CD14-positive monocyte (primary cell): ENCODE data around the gene RAB6A. TPM values are rescaled to one million over a fixed set of nuclear protein-coding genes. Genes with fewer than 3 reads are reported as not detected.

Experiments used
- DNase-seq, 3 donors: peaks; one replicate each; pipeline ENCODE4 v3.0.0-alpha.2; 2011 to 2022
- H2AFZ ChIP-seq: 2 replicates; pipeline ENCODE4 v1.6.0; 2012; ENCODE audit warnings: mild to moderate bottlenecking, low read depth, low read length, inconsistent platforms; ENCODE audit not compliant: insufficient read depth, poor library complexity, severe bottlenecking
- H3K27ac ChIP-seq, 2 donors: 1 replicate in 1 of 2; 2 replicates in 1 of 2; pipeline ENCODE4 v1.5.1; 2012 to 2013; ENCODE audit warnings: low read length in 2 of 2, control low read depth in 1 of 2, inconsistent platforms in 1 of 2, low read depth in 1 of 2, mild to moderate bottlenecking in 1 of 2
- H3K27me3 ChIP-seq, 2 donors: one replicate each; pipeline versions ENCODE4 v1.6.0 to v1.6.1; 2011 to 2013; ENCODE audit warnings: low read length in 2 of 2; ENCODE audit not compliant: control insufficient read depth in 2 of 2, insufficient read depth in 2 of 2
- H3K36me3 ChIP-seq, 2 donors: replicated peaks in 1 of 2; 1 replicate in 1 of 2; 2 replicates in 1 of 2; pipeline versions ENCODE4 v1.5.1 to v1.6.1; 2012 to 2013; ENCODE audit warnings: low read length in 2 of 2, control low read depth in 1 of 2, inconsistent platforms in 1 of 2, mild to moderate bottlenecking in 1 of 2; ENCODE audit not compliant: insufficient read depth in 2 of 2, control insufficient read depth in 1 of 2
- H3K4me1 ChIP-seq, 2 donors: 1 replicate in 1 of 2; 2 replicates in 1 of 2; pipeline versions ENCODE4 v1.5.1 to v1.6.1; 2012 to 2013; ENCODE audit warnings: low read length in 2 of 2, control low read depth in 1 of 2, inconsistent platforms in 1 of 2, mild to moderate bottlenecking in 1 of 2, moderate library complexity in 1 of 2; ENCODE audit not compliant: insufficient read depth in 2 of 2, control insufficient read depth in 1 of 2
- H3K4me2 ChIP-seq: replicated peaks from 2 replicates; pipeline ENCODE3; 2012; ENCODE audit warnings: low read length, moderate library complexity, mild to moderate bottlenecking; ENCODE audit not compliant: poor library complexity, severe bottlenecking; ENCODE audit errors: extremely low read depth
- H3K4me3 ChIP-seq, 3 experiments: fragments of 200-600 bp in 1 of 3; sonication (generic) in 1 of 3; replicated peaks in 1 of 3; 1 replicate in 2 of 3; 2 replicates in 1 of 3; pipeline ENCODE4 v1.5.1; 2011 to 2013; ENCODE audit warnings: low read length in 3 of 3, mild to moderate bottlenecking in 3 of 3, control low read depth in 2 of 3, low read depth in 2 of 3, inconsistent platforms in 1 of 3, moderate library complexity in 1 of 3
- H3K79me2 ChIP-seq: 2 replicates; pipeline ENCODE4 v1.6.0; 2012; ENCODE audit warnings: mild to moderate bottlenecking, control low read depth, inconsistent platforms, low read length, moderate library complexity; ENCODE audit not compliant: insufficient read depth
- H3K9ac ChIP-seq: 2 replicates; pipeline ENCODE4 v1.6.0; 2017; ENCODE audit warnings: low read length, mild to moderate bottlenecking; ENCODE audit not compliant: insufficient read depth, poor library complexity, severe bottlenecking
- H3K9me3 ChIP-seq, 2 donors: replicated peaks in 1 of 2; 1 replicate in 1 of 2; 2 replicates in 1 of 2; pipeline versions ENCODE4 v1.5.1 to v1.6.1; 2012 to 2013; ENCODE audit warnings: low read length in 2 of 2, control low read depth in 1 of 2; ENCODE audit not compliant: control insufficient read depth in 1 of 2, insufficient read depth in 1 of 2
- H4K20me1 ChIP-seq: 2 replicates; pipeline ENCODE4 v1.6.0; 2012; ENCODE audit warnings: mild to moderate bottlenecking, low read length, control low read depth, moderate library complexity; ENCODE audit not compliant: insufficient read depth
- H3K27ac Mint-ChIP-seq, 7 donors: one replicate each; pipeline ENCODE4 v1.8.0; 2020; ENCODE audit warnings: mild to moderate bottlenecking in 7 of 7, mixed read lengths in 7 of 7, moderate library complexity in 6 of 7, inconsistent platforms in 2 of 7
- H3K27me3 Mint-ChIP-seq, 3 donors: one replicate each; pipeline ENCODE4 v1.8.0; 2021 to 2022; ENCODE audit warnings: low read depth in 3 of 3, mild to moderate bottlenecking in 3 of 3, mixed read lengths in 3 of 3, moderate library complexity in 3 of 3, inconsistent platforms in 1 of 3
- H3K36me3 Mint-ChIP-seq, 2 donors: one replicate each; pipeline ENCODE4 v1.8.0; 2020; ENCODE audit warnings: mixed read lengths in 2 of 2, inconsistent platforms in 1 of 2, mild to moderate bottlenecking in 1 of 2
- H3K4me1 Mint-ChIP-seq: one replicate; pipeline ENCODE4 v1.8.0; 2020; ENCODE audit warnings: mild to moderate bottlenecking, mixed read lengths
- H3K4me3 Mint-ChIP-seq, 2 donors: one replicate each; pipeline ENCODE4 v1.8.0; 2020; ENCODE audit warnings: mild to moderate bottlenecking in 2 of 2, mixed read lengths in 2 of 2, moderate library complexity in 1 of 2
- H3K9me3 Mint-ChIP-seq, 7 donors: one replicate each; pipeline ENCODE4 v1.8.0; 2020 to 2022; ENCODE audit warnings: mixed read lengths in 7 of 7, mild to moderate bottlenecking in 6 of 7, moderate library complexity in 6 of 7, inconsistent platforms in 2 of 7
- WGBS: methylation state at CpG from one replicate; pipeline ENCODE4 v1.1.5; 2013; ENCODE audit warnings: missing lambda C conversion rate; ENCODE audit not compliant: insufficient coverage; 5-methylcytosine and 5-hydroxymethylcytosine counted together
- intact Hi-C, 2 donors: fragments of 100-400 bp; cut with micrococcal nuclease; formaldehyde crosslinking; loops; one replicate each; pipeline versions ENCODE4 v1.15.0 to v1.15.1; 2023
- polyA plus RNA-seq, 3 donors: library from polyadenylated mRNA; depleted of rRNA in 1 of 3; unstranded in 2 of 3; stranded (reverse) in 1 of 3; fragments of 300-500 nt in 2 of 3; fragments of >200 nt in 1 of 3; fragmentation: Illumina TruSeq in 2 of 3; gene quantifications; 1 replicate in 2 of 3; 2 replicates in 1 of 3; pipeline ENCODE4 v1.2.3, GENCODE V29; 2012 to 2021
- TF ChIP-seq, protein P1 (sequence below): fragments of 200-600 bp; IDR thresholded peaks from one replicate; pipeline ENCODE4 v1.8.0; 2022; ENCODE audit warnings: antibody characterized with exemption, mild to moderate bottlenecking

Gene RAB6A
- polyA plus RNA-seq, 3 donors: 38.3 to 91.3 (median 78.6) TPM

DNA sequence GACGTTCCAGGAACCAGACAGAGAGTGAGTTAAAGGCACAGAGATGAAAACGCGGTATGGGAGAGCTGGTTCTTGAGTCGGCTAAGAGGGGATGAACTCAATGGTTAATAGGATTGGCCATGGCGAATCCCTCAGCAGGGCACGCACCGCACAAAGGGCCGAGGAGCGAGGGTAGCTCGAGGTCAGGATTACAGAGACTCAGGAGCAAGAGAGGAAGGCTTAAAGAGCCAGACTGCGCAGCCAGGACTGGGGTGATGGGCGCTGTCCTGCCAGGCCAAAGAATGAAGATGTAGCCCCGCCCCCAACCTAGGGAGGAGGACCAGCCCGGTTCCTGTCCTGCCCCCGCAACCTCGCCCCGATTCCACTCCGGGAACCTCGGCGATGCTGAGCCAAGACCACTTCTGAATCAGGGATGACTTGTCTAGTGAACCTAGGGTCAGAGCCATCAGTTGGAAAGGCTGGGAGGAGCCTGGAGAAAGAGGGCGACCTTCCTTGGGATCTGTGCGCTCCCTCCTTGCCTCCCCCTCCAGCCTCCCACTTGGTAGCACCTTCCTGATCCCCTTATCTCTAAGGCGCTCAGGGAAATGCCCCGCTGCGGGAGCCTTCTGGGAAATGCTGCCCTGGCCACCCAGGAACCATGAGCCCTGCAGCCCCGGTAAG, 114.8 kb downstream of the RAB6A start, which contains the start of gene PLEKHB1:
PLEKHB1 (plus strand) TSS at position 610 of the 660 bp plus-strand sequence; CDS start at position 638, 28 bp downstream.
- Mint-ChIP-seq H3K27me3 (peaks cover 5 to 17% (median 8%) of the 10 kb centered on the region in 3 donors), H3K36me3 (no peaks in the 10 kb centered on the region), H3K4me3 (peak within 1 kb of the TSS; percentile 64 to 73), H3K27ac (peak within 1 kb of the TSS in 2 of 7 donors; percentile 18 to 79), H3K4me1 (peaks cover 23% of the 10 kb centered on the region), H3K9me3 (peaks cover 0 to 2% (median 0%) of the 10 kb centered on the region in 7 donors)
- Histone ChIP-seq H3K4me3 (peak within 1 kb of the TSS in 1 of 3 experiments; percentile 56), H3K27me3 (peaks cover 0 to 7% of the 10 kb centered on the region in 2 donors), H3K4me2 (peak within 1 kb of the TSS; percentile 62), H2AFZ (peak within 1 kb of the TSS; percentile 52), H3K36me3 (no peaks in the 10 kb centered on the region), H4K20me1 (no peaks in the 10 kb centered on the region), H3K9me3 (no peaks in the 10 kb centered on the region), H3K9ac (no peak within 1 kb of the TSS), H3K4me1 (peaks cover 18 to 21% of the 10 kb centered on the region in 2 donors), H3K27ac (no peak within 1 kb of the TSS), H3K79me2 (no peaks in the 10 kb centered on the region)
- TF ChIP-seq, protein P1, sequence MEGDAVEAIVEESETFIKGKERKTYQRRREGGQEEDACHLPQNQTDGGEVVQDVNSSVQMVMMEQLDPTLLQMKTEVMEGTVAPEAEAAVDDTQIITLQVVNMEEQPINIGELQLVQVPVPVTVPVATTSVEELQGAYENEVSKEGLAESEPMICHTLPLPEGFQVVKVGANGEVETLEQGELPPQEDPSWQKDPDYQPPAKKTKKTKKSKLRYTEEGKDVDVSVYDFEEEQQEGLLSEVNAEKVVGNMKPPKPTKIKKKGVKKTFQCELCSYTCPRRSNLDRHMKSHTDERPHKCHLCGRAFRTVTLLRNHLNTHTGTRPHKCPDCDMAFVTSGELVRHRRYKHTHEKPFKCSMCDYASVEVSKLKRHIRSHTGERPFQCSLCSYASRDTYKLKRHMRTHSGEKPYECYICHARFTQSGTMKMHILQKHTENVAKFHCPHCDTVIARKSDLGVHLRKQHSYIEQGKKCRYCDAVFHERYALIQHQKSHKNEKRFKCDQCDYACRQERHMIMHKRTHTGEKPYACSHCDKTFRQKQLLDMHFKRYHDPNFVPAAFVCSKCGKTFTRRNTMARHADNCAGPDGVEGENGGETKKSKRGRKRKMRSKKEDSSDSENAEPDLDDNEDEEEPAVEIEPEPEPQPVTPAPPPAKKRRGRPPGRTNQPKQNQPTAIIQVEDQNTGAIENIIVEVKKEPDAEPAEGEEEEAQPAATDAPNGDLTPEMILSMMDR: no peak
- DNase-seq: no peak
- WGBS: 85% methylated on average over 23 of the region's 26 CpGs
- intact Hi-C loops: no loop called here

DNA sequence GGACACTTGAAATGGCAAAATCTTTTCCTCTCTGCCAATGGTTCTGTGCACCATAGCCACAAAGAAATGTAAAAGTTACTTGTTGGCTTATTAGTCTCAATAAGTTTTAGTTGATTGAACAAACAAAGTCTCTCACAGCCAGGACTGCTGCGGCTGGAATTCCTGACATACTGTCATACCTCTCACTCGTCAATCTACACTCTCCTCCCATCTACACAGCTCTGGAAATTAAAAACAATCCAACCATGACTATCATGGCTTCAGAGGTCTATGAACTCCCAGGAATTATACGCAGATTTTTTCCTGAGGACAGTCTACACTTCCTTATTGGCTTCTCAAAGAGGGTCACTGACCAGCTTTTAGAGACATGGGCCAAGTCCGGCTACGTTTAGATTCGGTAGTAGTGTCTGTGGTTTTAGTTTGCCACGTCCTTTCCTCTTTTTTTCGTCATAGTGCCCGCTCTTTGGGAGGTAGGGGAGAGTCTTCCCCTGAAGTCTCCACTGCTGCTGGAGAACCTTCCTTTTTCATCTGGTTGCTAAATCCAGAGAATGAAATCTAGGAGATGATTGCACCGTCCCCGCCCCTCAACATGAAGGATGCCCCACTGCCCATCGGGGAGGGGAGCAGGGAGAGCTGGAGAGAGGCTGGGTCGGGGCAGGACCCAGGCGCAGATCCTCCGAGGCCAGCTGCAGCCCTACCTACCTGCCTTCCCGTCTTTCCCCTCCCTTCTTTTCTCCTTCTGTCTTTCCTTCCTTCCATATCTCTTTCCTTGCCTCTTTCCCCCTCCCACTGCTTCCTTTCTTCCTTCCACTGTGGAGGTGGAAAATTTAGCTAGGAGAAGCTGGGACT, 115.5 kb downstream of the RAB6A start:
- Mint-ChIP-seq H3K36me3 (no peaks in the 10 kb centered on the region), H3K9me3 (peaks cover 0 to 2% (median 0%) of the 10 kb centered on the region in 7 donors), H3K4me1 (peaks cover 28% of the 10 kb centered on the region), H3K27me3 (peaks cover 5 to 17% (median 9%) of the 10 kb centered on the region in 3 donors), H3K4me3 (peak overlapping the region; percentile 64 to 72), H3K27ac (peak overlapping the region in 2 of 7 donors; percentile 4 to 73)
- Histone ChIP-seq H3K27ac (no peak overlapping the region), H3K79me2 (no peaks in the 10 kb centered on the region), H3K9me3 (no peaks in the 10 kb centered on the region), H3K4me1 (peaks cover 18 to 21% of the 10 kb centered on the region in 2 donors), H4K20me1 (no peaks in the 10 kb centered on the region), H3K4me2 (peak overlapping the region; percentile 53), H2AFZ (peak overlapping the region; percentile 23), H3K9ac (no peak overlapping the region), H3K36me3 (no peaks in the 10 kb centered on the region), H3K4me3 (peak overlapping the region in 1 of 3 experiments; percentile 24), H3K27me3 (peaks cover 0 to 7% of the 10 kb centered on the region in 2 donors)
- TF ChIP-seq, protein P1: no peak
- intact Hi-C loops: no loop called here
- peak; percentile 24 to 38 (median 27) for DNase-seq
- WGBS: 73% methylated on average over 2 of the region's 16 CpGs
